ENCODE measurements around the gene MON2.

GRCh38 chr12:62603061-62603810 is 136.6 kb downstream of the MON2 start:
- peak; percentile 31 for TF ChIP-seq CTCF (IDR thresholded peaks at IDR 0.05; ENCODE audit: low read depth, low read length)
- peak; percentile 18 for TF ChIP-seq POLR2A (IDR thresholded peaks at IDR 0.05; ENCODE audit: extremely low read depth, insufficient read length)
